Endothelial cell of umbilical vein (primary cell): Measurements from ENCODE around the gene NLGN1. TPM values are rescaled to one million over a fixed set of nuclear protein-coding genes. Genes with fewer than 3 reads are reported as not detected.

ENCODE experiments used
- BruUV-seq: library from RNA; stranded (reverse); fragments of 400-500 nt; replicated peaks from 2 replicates; lab custom pipeline; 2021; lab: Mats Ljungman, UMichigan
- CTCF ChIA-PET: fragments of 300-600, 350-600 bp; sonication (Branson Sonifier 250); formaldehyde crosslinking; loops from one replicate; lab custom pipeline; 2021; ENCODE audit warnings: antibody characterized with exemption, inconsistent platforms; lab: Charles Lee
- POLR2A ChIA-PET: fragments of 300-600, 350-600 bp; sonication (Branson Sonifier 250); formaldehyde crosslinking; loops from one replicate; lab custom pipeline; 2021; ENCODE audit warnings: antibody characterized with exemption, inconsistent platforms; lab: Charles Lee
- DNase-seq: peaks from one replicate; pipeline ENCODE4 v3.0.0-alpha.2; 2011; ENCODE audit warnings: low read depth, low spot score
- FAIRE-seq: peaks from 2 replicates; lab custom pipeline; 2011; peaks lifted over from hg19 to GRCh38; lab: Jason Lieb, UNC
- H2AFZ ChIP-seq: 2 replicates; pipeline ENCODE4 v1.6.0; 2012; ENCODE audit warnings: low read depth, low read length, control low read depth, inconsistent platforms
- H3K27ac ChIP-seq: 2 replicates; pipeline ENCODE4 v1.5.1; 2011; ENCODE audit warnings: low read depth, mild to moderate bottlenecking, control low read depth, low read length, moderate library complexity; ENCODE audit not compliant: insufficient read depth
- H3K27me3 ChIP-seq, 2 experiments: 2 replicates each; pipeline versions ENCODE4 v1.6.0 to v1.6.1; 2011; ENCODE audit warnings: low read length in 2 of 2, mixed read lengths in 1 of 2; ENCODE audit not compliant: control insufficient read depth in 2 of 2, insufficient read depth in 2 of 2
- H3K36me3 ChIP-seq, 2 experiments: 2 replicates in 1 of 2; 3 replicates in 1 of 2; pipeline ENCODE4 v1.5.1; 2011; ENCODE audit warnings: low read length in 2 of 2, mild to moderate bottlenecking in 1 of 2, moderate library complexity in 1 of 2; ENCODE audit not compliant: control insufficient read depth in 2 of 2, insufficient read depth in 2 of 2; ENCODE audit errors: extremely low read depth in 1 of 2
- H3K4me1 ChIP-seq: 3 replicates; pipeline ENCODE4 v1.5.1; 2011; ENCODE audit warnings: mild to moderate bottlenecking, low read length; ENCODE audit not compliant: control insufficient read depth, insufficient read depth; ENCODE audit errors: extremely low read depth
- H3K4me2 ChIP-seq: 2 replicates; pipeline ENCODE4 v1.6.1; 2011; ENCODE audit warnings: low read length, control low read depth, mixed read lengths; ENCODE audit not compliant: insufficient read depth
- H3K4me3 ChIP-seq, 3 experiments: fragments of 200-600 bp in 1 of 3; sonication (generic), shearing (Covaris generic) in 1 of 3; replicated peaks in 1 of 3; 2 replicates each; pipeline ENCODE4 v1.5.1; 2011 to 2016; ENCODE audit warnings: control low read depth in 3 of 3, low read length in 3 of 3, mild to moderate bottlenecking in 2 of 3, inconsistent platforms in 1 of 3, low read depth in 1 of 3, moderate library complexity in 1 of 3; ENCODE audit not compliant: insufficient read depth in 1 of 3
- H3K79me2 ChIP-seq: 2 replicates; pipeline ENCODE4 v1.6.0; 2012; ENCODE audit warnings: low read length, inconsistent platforms; ENCODE audit not compliant: control insufficient read depth, insufficient read depth
- H3K9ac ChIP-seq: replicated peaks from 2 replicates; pipeline ENCODE3; 2011; ENCODE audit warnings: low read length, control low read depth; ENCODE audit not compliant: insufficient read depth; ENCODE audit errors: extremely low read depth
- H3K9me1 ChIP-seq: replicated peaks from 3 replicates; pipeline ENCODE4 v1.6.0; 2011; ENCODE audit warnings: mild to moderate bottlenecking, low read length; ENCODE audit not compliant: control insufficient read depth, insufficient read depth; ENCODE audit errors: extremely low read depth
- H3K9me3 ChIP-seq: replicated peaks from 2 replicates; pipeline ENCODE4 v1.5.1; 2012; ENCODE audit warnings: low read length, inconsistent platforms; ENCODE audit not compliant: control insufficient read depth, insufficient read depth
- H4K20me1 ChIP-seq: replicated peaks from 2 replicates; pipeline ENCODE3; 2011; ENCODE audit warnings: mild to moderate bottlenecking, low read length; ENCODE audit not compliant: control insufficient read depth, insufficient read depth; ENCODE audit errors: extremely low read depth
- EZH2 ChIP-seq: IDR thresholded peaks from 2 replicates; pipeline ENCODE4 v1.6.1; 2012; ENCODE audit warnings: borderline replicate concordance, low read depth, mild to moderate bottlenecking, moderate library complexity, low read length, inconsistent platforms; ENCODE audit not compliant: severe bottlenecking
- FOS ChIP-seq: IDR thresholded peaks from 2 replicates; pipeline ENCODE4 v1.6.1; 2011; ENCODE audit warnings: mild to moderate bottlenecking, low read length, moderate library complexity, borderline replicate concordance; ENCODE audit not compliant: insufficient read depth
- GATA2 ChIP-seq: IDR thresholded peaks from 2 replicates; pipeline ENCODE4 v1.7.0; 2011; ENCODE audit warnings: low read depth, mild to moderate bottlenecking, moderate library complexity, mixed read lengths, low read length; ENCODE audit not compliant: insufficient read length, insufficient read depth
- JUN ChIP-seq: IDR thresholded peaks from 2 replicates; pipeline ENCODE4 v1.6.1; 2011; ENCODE audit warnings: borderline replicate concordance, low read depth; ENCODE audit not compliant: insufficient read length, insufficient read depth
- dilution Hi-C: fragments of 300-500 bp; cut with MboI; formaldehyde crosslinking; loops from one replicate; pipeline ENCODE4 v1.15.0; 2019; ENCODE audit warnings: low sequenced_read_pairs; ENCODE audit not compliant: extremely low pct_ligation_motif_present
- intact Hi-C: fragments of 100-400 bp; cut with micrococcal nuclease; formaldehyde crosslinking; loops from one replicate; pipeline ENCODE4 v1.10.0; 2022
- polyA plus RNA-seq, 4 experiments: library from polyadenylated mRNA; depleted of rRNA in 3 of 4; stranded (reverse) in 3 of 4; unstranded in 1 of 4; fragments of >200 nt; gene quantifications; 2 replicates each; pipeline versions ENCODE4 v1.2.1 to v1.2.3, GENCODE V29; 2011 to 2012; ENCODE audit warnings: missing spikeins in 1 of 4
- total RNA-seq: library from RNA; stranded (reverse); gene quantifications from 2 replicates; pipeline ENCODE4 v1.2.3, GENCODE V29; 2021
- TF ChIP-seq, protein P1 (sequence below), 2 donors: IDR thresholded peaks; 1 replicate in 1 of 2; 2 replicates in 1 of 2; pipeline ENCODE4 v1.5.1; 2011; ENCODE audit warnings: low read length in 2 of 2, mild to moderate bottlenecking in 2 of 2, moderate library complexity in 2 of 2, control low read depth in 1 of 2, inconsistent platforms in 1 of 2, low read depth in 1 of 2; ENCODE audit not compliant: insufficient read depth in 1 of 2; ENCODE audit errors: extremely low read depth in 1 of 2
- TF ChIP-seq, protein P2 (sequence below): IDR thresholded peaks from 2 replicates; pipeline ENCODE4 v1.6.1; 2011; ENCODE audit not compliant: insufficient read depth, insufficient read length

The NLGN1 gene
- total and polyA plus RNA-seq, 2 donors (not counting 3 experiments of a cell fraction or from before 2014, with no cell fraction given) = 7.9 to 16.3 TPM

GRCh38 chr3:174193604-174194003 is 796.1 kb downstream of the NLGN1 start:
- no peaks in the 10 kb centered on the region for H3K9me1 ChIP-seq
- peaks cover 34% of the 10 kb centered on the region for H3K4me1 ChIP-seq
- H3K4me2 ChIP-seq = no peak overlapping the region
- H3K36me3 ChIP-seq = no peaks in the 10 kb centered on the region
- intact Hi-C loops (loop anchor here (5.0 to 10.0 kb wide), 2 partner anchors 449 to 796 kb away; partner anchors contain the start of gene NLGN1), dilution Hi-C loops (no loop called here)
- H3K4me3 ChIP-seq = no peak overlapping the region
- H3K27ac ChIP-seq = no peak overlapping the region
- TF ChIP-seq JUN (no peak), EZH2 (no peak), FOS (no peak), GATA2 (no peak)
- TF ChIP-seq, protein P1, sequence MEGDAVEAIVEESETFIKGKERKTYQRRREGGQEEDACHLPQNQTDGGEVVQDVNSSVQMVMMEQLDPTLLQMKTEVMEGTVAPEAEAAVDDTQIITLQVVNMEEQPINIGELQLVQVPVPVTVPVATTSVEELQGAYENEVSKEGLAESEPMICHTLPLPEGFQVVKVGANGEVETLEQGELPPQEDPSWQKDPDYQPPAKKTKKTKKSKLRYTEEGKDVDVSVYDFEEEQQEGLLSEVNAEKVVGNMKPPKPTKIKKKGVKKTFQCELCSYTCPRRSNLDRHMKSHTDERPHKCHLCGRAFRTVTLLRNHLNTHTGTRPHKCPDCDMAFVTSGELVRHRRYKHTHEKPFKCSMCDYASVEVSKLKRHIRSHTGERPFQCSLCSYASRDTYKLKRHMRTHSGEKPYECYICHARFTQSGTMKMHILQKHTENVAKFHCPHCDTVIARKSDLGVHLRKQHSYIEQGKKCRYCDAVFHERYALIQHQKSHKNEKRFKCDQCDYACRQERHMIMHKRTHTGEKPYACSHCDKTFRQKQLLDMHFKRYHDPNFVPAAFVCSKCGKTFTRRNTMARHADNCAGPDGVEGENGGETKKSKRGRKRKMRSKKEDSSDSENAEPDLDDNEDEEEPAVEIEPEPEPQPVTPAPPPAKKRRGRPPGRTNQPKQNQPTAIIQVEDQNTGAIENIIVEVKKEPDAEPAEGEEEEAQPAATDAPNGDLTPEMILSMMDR (IDR thresholded peaks at IDR 0.05; ENCODE audit: extremely low read depth in 1 of 2, insufficient read depth in 1 of 2, low read depth in 1 of 2, low read length in 2 of 2) = no peak
- TF ChIP-seq, protein P2, sequence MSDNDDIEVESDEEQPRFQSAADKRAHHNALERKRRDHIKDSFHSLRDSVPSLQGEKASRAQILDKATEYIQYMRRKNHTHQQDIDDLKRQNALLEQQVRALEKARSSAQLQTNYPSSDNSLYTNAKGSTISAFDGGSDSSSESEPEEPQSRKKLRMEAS = no peak
- DNase-seq (no peak), FAIRE-seq (no peak)
- CTCF ChIA-PET = no interaction called here
- no peaks in the 10 kb centered on the region for H3K79me2 ChIP-seq
- POLR2A ChIA-PET = interaction anchor here (0.6 kb wide), 1 partner anchor 419 kb away, joined by 3 read pairs; no protein-coding TSS in a partner anchor
- no peaks in the 10 kb centered on the region for H3K27me3 ChIP-seq
- BruUV-seq = no TSS peak
- no peaks in the 10 kb centered on the region for H4K20me1 ChIP-seq
- no peak overlapping the region for H2AFZ ChIP-seq
- no peaks in the 10 kb centered on the region for H3K9me3 ChIP-seq
- H3K9ac ChIP-seq = no peak overlapping the region
